GM23338 (cell line): ENCODE measurements around the gene TBX2. TPM values are rescaled to one million over a fixed set of nuclear protein-coding genes. Genes with fewer than 3 reads are reported as not detected.

Experiments used
- ATAC-seq: fragments of 200-7000 bp; cut with Tn5 transposase; 3 replicates; pipeline ENCODE4 v1.9.1; 2020
- DNase-seq: peaks from one replicate; pipeline ENCODE4 v3.0.0-alpha.2; 2015; ENCODE audit warnings: low spot score
- H2AFZ ChIP-seq: fragments of 200-600 bp; sonication (generic); 2 replicates; pipeline ENCODE4 v1.8.0; 2016; ENCODE audit warnings: antibody characterized with exemption, mild to moderate bottlenecking, moderate library complexity
- H3F3A ChIP-seq: fragments of 200-600 bp; sonication (generic); replicated peaks from 2 replicates; pipeline ENCODE4 v1.8.0; 2017; ENCODE audit warnings: antibody characterized with exemption, mixed run types, low read depth
- H3K27ac ChIP-seq: fragments of 200-600 bp; sonication (generic); 2 replicates; pipeline ENCODE4 v1.6.1; 2016; ENCODE audit warnings: low read depth
- H3K27me3 ChIP-seq: fragments of 200-600 bp; sonication (generic); 2 replicates; pipeline ENCODE4 v1.8.0; 2016; ENCODE audit warnings: mild to moderate bottlenecking, mixed run types, moderate library complexity; ENCODE audit not compliant: insufficient read depth
- H3K36me3 ChIP-seq: fragments of 200-600 bp; sonication (generic); 2 replicates; pipeline ENCODE4 v1.8.0; 2016; ENCODE audit warnings: mild to moderate bottlenecking; ENCODE audit not compliant: insufficient read depth
- H3K4me1 ChIP-seq: fragments of 200-600 bp; sonication (generic); 2 replicates; pipeline ENCODE4 v1.8.0; 2016; ENCODE audit warnings: mild to moderate bottlenecking, moderate library complexity; ENCODE audit not compliant: insufficient read depth
- H3K4me2 ChIP-seq: fragments of 200-600 bp; sonication (generic); 2 replicates; pipeline ENCODE4 v1.7.1; 2017; ENCODE audit warnings: mixed run types
- H3K4me3 ChIP-seq: fragments of 200-600 bp; sonication (generic); 2 replicates; pipeline ENCODE4 v1.6.1; 2016; ENCODE audit warnings: mixed run types
- H3K79me2 ChIP-seq: fragments of 200-600 bp; sonication (generic); replicated peaks from 2 replicates; pipeline ENCODE4 v1.8.0; 2017; ENCODE audit warnings: mild to moderate bottlenecking; ENCODE audit not compliant: insufficient read depth
- H3K9me2 ChIP-seq: fragments of 200-600 bp; sonication (generic); 2 replicates; pipeline ENCODE4 v1.8.0; 2017; ENCODE audit not compliant: insufficient read depth
- H4K20me1 ChIP-seq: fragments of 200-600 bp; sonication (generic); replicated peaks from 2 replicates; pipeline ENCODE4 v1.8.0; 2017; ENCODE audit warnings: mild to moderate bottlenecking; ENCODE audit not compliant: insufficient read depth
- H3K27ac Mint-ChIP-seq: 2 replicates; pipeline ENCODE4 v1.8.0; 2020; ENCODE audit warnings: inconsistent platforms, mild to moderate bottlenecking, moderate library complexity, mixed read lengths
- H3K27me3 Mint-ChIP-seq: 3 replicates; pipeline ENCODE4 v1.8.0; 2022; ENCODE audit warnings: low read depth, mild to moderate bottlenecking, moderate library complexity, mixed read lengths, inconsistent platforms; ENCODE audit not compliant: insufficient read depth, poor library complexity
- H3K36me3 Mint-ChIP-seq: 3 replicates; pipeline ENCODE4 v1.8.0; 2021; ENCODE audit warnings: low read depth, mild to moderate bottlenecking, inconsistent platforms, moderate library complexity, mixed read lengths
- H3K4me1 Mint-ChIP-seq: 3 replicates; pipeline ENCODE4 v1.8.0; 2020; ENCODE audit warnings: mild to moderate bottlenecking, inconsistent platforms, mixed read lengths
- H3K4me3 Mint-ChIP-seq: 3 replicates; pipeline ENCODE4 v1.8.0; 2021; ENCODE audit warnings: moderate library complexity, mild to moderate bottlenecking, inconsistent platforms, mixed read lengths
- H3K9me3 Mint-ChIP-seq: 3 replicates; pipeline ENCODE4 v1.8.0; 2020; ENCODE audit warnings: moderate library complexity, mild to moderate bottlenecking, inconsistent platforms, mixed read lengths
- CREB1 ChIP-seq: fragments of 250-450 bp; sonication (Bioruptor Pico); IDR thresholded peaks from 2 replicates; pipeline ENCODE4 v1.5.0; 2020; ENCODE audit warnings: low read depth, mild to moderate bottlenecking, moderate library complexity
- EZH2 ChIP-seq: fragments of 200-600 bp; sonication (generic); IDR thresholded peaks from one replicate; pipeline ENCODE4 v1.8.0; 2017; ENCODE audit warnings: antibody characterized with exemption, mild to moderate bottlenecking, low read depth; ENCODE audit not compliant: unreplicated experiment
- EZH2phosphoT487 ChIP-seq: fragments of 200-600 bp; sonication (generic); IDR thresholded peaks from one replicate; pipeline ENCODE4 v1.8.1; 2018; ENCODE audit warnings: antibody characterized with exemption; ENCODE audit not compliant: unreplicated experiment
- NANOG ChIP-seq: IDR thresholded peaks from 2 replicates; pipeline ENCODE4 v1.6.1; 2016; ENCODE audit warnings: antibody characterized with exemption, borderline replicate concordance
- REST ChIP-seq: IDR thresholded peaks from one replicate; pipeline ENCODE4 v1.6.1; 2018; ENCODE audit warnings: antibody characterized with exemption; ENCODE audit not compliant: unreplicated experiment
- STAT1 ChIP-seq: IDR thresholded peaks from one replicate; pipeline ENCODE4 v1.6.1; 2016; ENCODE audit warnings: antibody characterized with exemption; ENCODE audit not compliant: unreplicated experiment
- ZNF114 ChIP-seq: fragments of 250-450 bp; sonication (Bioruptor Pico); IDR thresholded peaks from 2 replicates; pipeline ENCODE4 v1.5.0; 2020; ENCODE audit warnings: mild to moderate bottlenecking, moderate library complexity
- polyA plus RNA-seq: library from polyadenylated mRNA; unstranded; fragments of >200 nt; fragmentation: Nextera tagmentation; extraction: Ambion mirVana; gene quantifications from 2 replicates; pipeline ENCODE4 v1.2.1, GENCODE V29; 2016
- total RNA-seq: library from RNA; depleted of rRNA; stranded (reverse); fragments of >200 nt; shearing (Covaris generic); gene quantifications from 2 replicates; pipeline ENCODE4 v1.2.3, GENCODE V29; 2014
- TF ChIP-seq, protein P1 (sequence below), 2 experiments: fragments of 200-600 bp in 1 of 2; sonication (generic) in 1 of 2; conservative IDR thresholded peaks; 2 replicates each; pipeline versions ENCODE4 v1.5.1 to v1.6.1; 2016 to 2017; ENCODE audit warnings: antibody characterized with exemption in 2 of 2, low read depth in 2 of 2, mild to moderate bottlenecking in 2 of 2, moderate library complexity in 1 of 2

Gene TBX2
- total and polyA plus RNA-seq, 2 experiments from 2014 or later, result not detected

DNA sequence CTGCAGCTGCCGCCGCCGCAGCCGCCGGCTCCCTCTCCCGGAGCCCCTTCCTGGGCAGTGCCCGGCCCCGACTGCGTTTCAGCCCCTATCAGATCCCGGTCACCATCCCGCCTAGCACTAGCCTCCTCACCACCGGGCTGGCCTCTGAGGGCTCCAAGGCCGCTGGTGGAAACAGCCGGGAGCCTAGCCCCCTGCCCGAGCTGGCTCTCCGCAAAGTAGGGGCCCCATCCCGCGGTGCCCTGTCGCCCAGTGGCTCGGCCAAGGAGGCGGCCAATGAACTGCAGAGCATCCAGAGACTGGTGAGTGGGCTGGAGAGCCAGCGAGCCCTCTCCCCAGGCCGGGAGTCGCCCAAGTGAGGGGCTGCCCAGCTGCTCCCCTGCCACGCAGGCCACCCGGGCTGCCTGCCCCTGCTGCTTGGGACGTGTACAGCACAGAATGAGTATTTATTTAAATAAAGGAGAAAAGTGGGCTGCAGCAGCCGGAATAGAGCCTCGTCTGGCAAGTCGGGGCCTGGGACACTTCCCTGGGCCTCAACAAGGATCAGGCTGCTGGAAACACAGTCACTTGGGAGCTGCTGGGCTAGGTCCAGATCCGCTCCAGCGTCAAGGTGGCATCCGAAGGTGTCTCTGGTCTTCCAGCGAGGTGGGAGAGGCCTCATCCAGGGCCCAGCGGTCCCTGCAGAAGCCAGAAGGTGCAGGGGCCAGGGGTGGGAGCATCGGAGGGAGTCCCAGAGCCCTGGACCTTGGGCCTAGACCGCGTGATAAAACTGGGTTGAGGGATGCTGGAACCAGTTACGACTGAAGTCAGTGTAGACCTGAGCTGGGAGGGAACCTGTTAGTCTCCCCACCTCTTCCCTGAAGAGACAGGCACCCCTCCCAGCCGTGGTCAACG is 8.8 kb downstream of the TBX2 start:
- H3K4me2 ChIP-seq, result peak overlapping the region; percentile 75
- no peak overlapping the region for H3K27ac ChIP-seq
- H3K4me1 Mint-ChIP-seq, result peaks cover 26% of the 10 kb centered on the region
- no peaks in the 10 kb centered on the region for H3K36me3 Mint-ChIP-seq
- ATAC-seq (no peak), DNase-seq (no peak)
- peak overlapping the region; percentile 58; the same call in 2 of the 3 replicates for H3K4me3 Mint-ChIP-seq
- no peaks in the 10 kb centered on the region for H3K9me2 ChIP-seq
- H3K4me3 ChIP-seq, result no peak overlapping the region
- no peaks in the 10 kb centered on the region for H3K79me2 ChIP-seq
- no peak overlapping the region for H3K27ac Mint-ChIP-seq
- H3K36me3 ChIP-seq, result no peaks in the 10 kb centered on the region
- TF ChIP-seq EZH2phosphoT487, result peak; percentile 27
- peak; percentile 72 for TF ChIP-seq EZH2
- no peak for TF ChIP-seq NANOG
- no peak for TF ChIP-seq CREB1 (CRISPR knock-in tag)
- no peak for TF ChIP-seq REST
- no peak for TF ChIP-seq ZNF114 (CRISPR knock-in tag)
- H3K4me1 ChIP-seq, result peaks cover 21% of the 10 kb centered on the region; the same call in 1 of the 2 replicates
- peaks cover 18% of the 10 kb centered on the region; the same call in 1 of the 2 replicates for H4K20me1 ChIP-seq
- H3F3A ChIP-seq, result peaks cover 10% of the 10 kb centered on the region; the same call in 1 of the 2 replicates
- H3K27me3 ChIP-seq, result peaks cover 97% of the 10 kb centered on the region
- H2AFZ ChIP-seq, result no peak overlapping the region
- no peaks in the 10 kb centered on the region for H3K9me3 Mint-ChIP-seq
- peaks cover 90% of the 10 kb centered on the region for H3K27me3 Mint-ChIP-seq

DNA sequence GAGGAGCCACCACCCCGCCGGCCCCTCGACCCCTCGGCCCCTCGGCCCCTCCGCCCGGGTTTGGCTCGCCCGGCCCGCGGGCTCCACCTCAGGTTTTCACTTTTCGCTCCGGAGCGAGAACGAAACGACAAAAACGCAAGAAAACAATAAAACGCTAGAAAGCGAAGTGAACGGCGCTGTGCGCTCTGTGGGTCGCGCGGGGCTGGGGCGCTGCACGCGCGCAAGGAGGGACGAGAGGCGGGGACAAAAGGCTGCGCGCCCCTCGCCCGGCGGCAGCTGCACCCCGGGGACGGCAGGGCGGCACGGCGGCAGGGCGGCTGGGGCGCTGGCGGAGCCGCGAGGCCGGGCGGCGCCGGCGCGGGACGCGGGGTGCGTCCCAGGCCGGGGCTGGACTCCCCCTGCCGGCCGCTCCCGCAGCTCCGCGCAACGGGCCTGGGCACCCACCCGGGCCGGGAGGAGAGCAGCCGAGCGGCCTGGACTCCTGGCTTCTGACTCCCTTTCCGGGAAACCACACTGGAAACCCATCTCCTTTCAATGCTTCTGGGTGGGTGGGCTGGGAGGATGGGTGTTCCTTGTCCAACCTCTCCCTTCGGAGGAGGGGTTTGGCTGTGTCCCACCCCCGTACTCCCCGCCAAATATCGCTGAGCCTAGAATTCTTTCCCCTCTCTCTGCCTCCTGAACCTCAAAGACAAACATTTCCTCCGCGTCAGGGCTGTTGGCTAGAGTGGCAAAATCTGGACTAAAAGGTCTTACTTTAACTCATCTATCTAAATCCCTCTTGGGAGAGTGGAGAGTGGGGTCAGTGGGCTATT is 9.9 kb downstream of the TBX2 start:
- Mint-ChIP-seq H3K27me3 (peaks cover 90% of the 10 kb centered on the region), H3K36me3 (no peaks in the 10 kb centered on the region), H3K27ac (no peak overlapping the region), H3K4me1 (peaks cover 22% of the 10 kb centered on the region), H3K4me3 (peak overlapping the region; percentile 53; the same call in 2 of the 3 replicates), H3K9me3 (no peaks in the 10 kb centered on the region)
- Histone ChIP-seq H3K79me2 (no peaks in the 10 kb centered on the region), H4K20me1 (peaks cover 15% of the 10 kb centered on the region; the same call in 1 of the 2 replicates), H3K4me1 (peaks cover 14% of the 10 kb centered on the region; the same call in 1 of the 2 replicates), H3K9me2 (no peaks in the 10 kb centered on the region), H3F3A (0 out of 2 replicates have a peak, but pooled peaks cover 2% of the 10 kb centered on the region), H3K27me3 (peaks cover 97% of the 10 kb centered on the region), H2AFZ (0 out of 2 replicates have a peak overlapping the region, but pooled peaks have one; percentile 38), H3K36me3 (no peaks in the 10 kb centered on the region), H3K4me2 (peak overlapping the region; percentile 75), H3K4me3 (peak overlapping the region; percentile 46; the same call in 1 of the 2 replicates), H3K27ac (no peak overlapping the region)
- peak; percentile 91 for TF ChIP-seq EZH2
- TF ChIP-seq, protein P1, sequence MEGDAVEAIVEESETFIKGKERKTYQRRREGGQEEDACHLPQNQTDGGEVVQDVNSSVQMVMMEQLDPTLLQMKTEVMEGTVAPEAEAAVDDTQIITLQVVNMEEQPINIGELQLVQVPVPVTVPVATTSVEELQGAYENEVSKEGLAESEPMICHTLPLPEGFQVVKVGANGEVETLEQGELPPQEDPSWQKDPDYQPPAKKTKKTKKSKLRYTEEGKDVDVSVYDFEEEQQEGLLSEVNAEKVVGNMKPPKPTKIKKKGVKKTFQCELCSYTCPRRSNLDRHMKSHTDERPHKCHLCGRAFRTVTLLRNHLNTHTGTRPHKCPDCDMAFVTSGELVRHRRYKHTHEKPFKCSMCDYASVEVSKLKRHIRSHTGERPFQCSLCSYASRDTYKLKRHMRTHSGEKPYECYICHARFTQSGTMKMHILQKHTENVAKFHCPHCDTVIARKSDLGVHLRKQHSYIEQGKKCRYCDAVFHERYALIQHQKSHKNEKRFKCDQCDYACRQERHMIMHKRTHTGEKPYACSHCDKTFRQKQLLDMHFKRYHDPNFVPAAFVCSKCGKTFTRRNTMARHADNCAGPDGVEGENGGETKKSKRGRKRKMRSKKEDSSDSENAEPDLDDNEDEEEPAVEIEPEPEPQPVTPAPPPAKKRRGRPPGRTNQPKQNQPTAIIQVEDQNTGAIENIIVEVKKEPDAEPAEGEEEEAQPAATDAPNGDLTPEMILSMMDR (conservative IDR thresholded peaks at IDR 0.05; ENCODE audit: low read depth in 2 of 2), result peak in 1 of 2 experiments; percentile 41; a peak in 1 of 4 replicates
- no peak for TF ChIP-seq STAT1
- ATAC-seq (peak; percentile 1), DNase-seq (peak; percentile 73)
